ENCODE results near the gene FOXD1. TPM values are rescaled to one million over a fixed set of nuclear protein-coding genes. Genes with fewer than 3 reads are reported as not detected.

Gene FOXD1
- total and polyA plus RNA-seq, 2 of the 8 experiments (the other 6 are each of a cell fraction or from before 2014, with no cell fraction given) = 0.11 to 1.1 TPM

DNA sequence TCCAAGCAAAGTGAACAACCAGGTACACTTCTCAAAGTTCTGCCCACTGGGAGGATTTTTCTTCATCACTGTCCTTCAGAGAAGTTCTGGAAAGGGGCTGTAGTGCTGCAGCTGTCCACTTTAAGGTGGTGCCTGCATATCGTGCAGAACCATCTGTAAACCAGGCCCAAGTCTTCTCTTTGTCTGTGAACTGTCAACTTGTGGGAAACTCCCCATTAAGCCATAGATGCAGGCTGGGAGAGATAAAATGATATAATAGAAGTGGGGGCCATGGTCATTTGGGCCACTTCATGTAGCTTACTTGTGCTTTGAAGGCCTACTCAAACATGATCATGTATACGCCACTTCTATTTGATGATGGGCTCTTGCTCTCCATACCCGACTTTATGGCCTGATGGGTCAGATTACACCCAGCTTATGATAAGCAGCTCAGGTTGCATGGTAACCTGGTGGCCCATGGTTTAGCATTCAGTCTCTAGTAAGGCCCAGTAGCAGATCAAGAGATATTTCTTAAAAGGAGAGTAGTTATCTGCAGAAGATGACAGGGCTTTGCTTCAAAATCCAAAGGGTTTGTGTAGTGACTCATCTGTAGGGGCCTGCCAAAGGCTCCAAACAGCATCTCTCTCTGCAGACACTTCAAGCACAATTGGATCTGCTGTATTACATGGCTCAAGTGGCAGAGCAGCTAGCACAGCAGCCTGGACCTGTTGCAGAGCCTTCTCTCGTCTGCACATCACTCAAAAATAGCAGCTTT is 34.0 kb upstream of the FOXD1 start:
- Histone ChIP-seq H3K23ac (ENCODE audit: insufficient read length) (no peak overlapping the region), H3K4ac (replicated peaks; ENCODE audit: insufficient read length, low read depth, low read length) (no peak overlapping the region), H4K8ac (ENCODE audit: extremely low read depth, insufficient read depth, low read length) (no peak overlapping the region), H3K14ac (ENCODE audit: insufficient read length) (no peak overlapping the region), H2BK20ac (ENCODE audit: low read length) (peak overlapping the region; percentile 50; the same call in 1 of the 2 replicates), H3K9me3 (ENCODE audit: insufficient read depth in 2 of 2, low read depth in 1 of 2, low read length in 1 of 2) (no peaks in the 10 kb centered on the region), H3K4me1 (replicated peaks in 1 of 4; ENCODE audit: control insufficient read depth in 3 of 4, insufficient read depth in 4 of 4, low read length in 3 of 4) (peaks cover 8 to 15% (median 13%) of the 10 kb centered on the region in 4 experiments), H3K27me3 (replicated peaks in 1 of 4; ENCODE audit: control insufficient read depth in 3 of 4, extremely low read depth in 1 of 4, insufficient read depth in 3 of 4, low read length in 3 of 4) (no peaks in the 10 kb centered on the region), H2BK5ac (ENCODE audit: low read depth, low read length) (no peak overlapping the region), H2BK12ac (ENCODE audit: low read depth, low read length) (peak overlapping the region; percentile 1; the same call in 1 of the 2 replicates), H4K5ac (ENCODE audit: insufficient read length, low read depth, low read length) (no peak overlapping the region), H3K79me1 (ENCODE audit: low read depth, low read length) (no peaks in the 10 kb centered on the region), H3K4me3 (ENCODE audit: extremely low read depth in 1 of 4, insufficient read depth in 2 of 4, low read depth in 3 of 4, low read length in 4 of 4) (no peak overlapping the region), H2AFZ (ENCODE audit: low read length) (no peak overlapping the region), H2AK5ac (ENCODE audit: low read depth, low read length) (no peak overlapping the region), H4K20me1 (replicated peaks in 1 of 2; ENCODE audit: control insufficient read depth in 1 of 2, insufficient read depth in 2 of 2, low read length in 2 of 2) (no peaks in the 10 kb centered on the region), H2BK120ac (replicated peaks; ENCODE audit: low read depth, low read length) (peak overlapping the region; percentile 19), H3K18ac (ENCODE audit: extremely low read depth, low read length) (no peak overlapping the region), H3K27ac (ENCODE audit: low read depth, low read length) (no peak overlapping the region), H3K56ac (replicated peaks; ENCODE audit: insufficient read length, low read depth, low read length) (no peak overlapping the region), H3K4me2 (ENCODE audit: insufficient read depth in 1 of 2, low read depth in 2 of 2, low read length in 2 of 2) (no peak overlapping the region), H3K23me2 (ENCODE audit: low read depth, low read length) (no peaks in the 10 kb centered on the region; the same call in 1 of the 2 replicates), H4K91ac (replicated peaks; ENCODE audit: insufficient read length, low read length) (no peak overlapping the region), H3K36me3 (ENCODE audit: control insufficient read depth in 2 of 4, insufficient read depth in 4 of 4, low read length in 3 of 4) (no peaks in the 10 kb centered on the region), H3K9ac (replicated peaks in 1 of 4; ENCODE audit: extremely low read depth in 1 of 4, low read depth in 3 of 4, low read length in 3 of 4) (no peak overlapping the region; a peak in 3 of 7 replicates), H2BK15ac (ENCODE audit: low read length) (peak overlapping the region; percentile 47; the same call in 1 of the 2 replicates), H3K79me2 (ENCODE audit: control insufficient read depth in 1 of 2, insufficient read depth in 2 of 2, low read length in 2 of 2) (no peaks in the 10 kb centered on the region)
- FAIRE-seq = no peak
- ChIA-PET POLR2A (ENCODE audit: partially characterized antibody) (interaction anchor here (0.9 to 9.3 kb wide), 3 partner anchors 16 to 24 kb away, joined by 3 to 170 read pairs (median 3); partner anchors contain the start of gene BTF3), CTCF (ENCODE audit: partially characterized antibody) (interaction anchor here (1.0 to 2.5 kb wide), 7 partner anchors 9 to 266 kb away, joined by 3 to 9 read pairs (median 5); partner anchors contain the start of gene BTF3)
- DNase-seq (ENCODE audit: low read depth in 1 of 2, low spot score in 2 of 2) = no peak
- WGBS, 2 experiments (ENCODE audit: extremely low coverage in 1 of 2, insufficient coverage in 1 of 2, insufficient read length in 1 of 2, insufficient replicate concordance in 2 of 2, low coverage in 1 of 2, low lambda C conversion rate in 2 of 2, missing lambda C conversion rate in 1 of 2) = 85% methylated on average over 4 of the region's 4 CpGs; no CpG with 5 or more reads in 1 of the 2 experiments

All from H1 (cell line).